HFFc6 (cell line): Measurements from ENCODE around the gene MAN1A1. TPM values are rescaled to one million over a fixed set of nuclear protein-coding genes. Genes with fewer than 3 reads are reported as not detected.
"Not testable (repeated sequence)": the region's sequence is repeated elsewhere in the genome, so short reads cannot be mapped to it uniquely, and the experiment has no call there.

Experiments
- DNase-seq: peaks from one replicate; pipeline ENCODE4 v3.0.0-alpha.2; 2018
- H3K27ac Mint-ChIP-seq: 2 replicates; pipeline ENCODE4 v1.8.0; 2020; ENCODE audit warnings: mild to moderate bottlenecking, mixed read lengths
- H3K27me3 Mint-ChIP-seq: 2 replicates; pipeline ENCODE4 v1.8.0; 2021; ENCODE audit warnings: mild to moderate bottlenecking, moderate library complexity, mixed read lengths; ENCODE audit not compliant: insufficient read depth
- H3K36me3 Mint-ChIP-seq: 2 replicates; pipeline ENCODE4 v1.8.0; 2021; ENCODE audit warnings: low read depth, mixed read lengths
- H3K4me1 Mint-ChIP-seq: 2 replicates; pipeline ENCODE4 v1.8.0; 2020; ENCODE audit warnings: low read depth, mixed read lengths
- H3K4me3 Mint-ChIP-seq: 2 replicates; pipeline ENCODE4 v1.8.0; 2020; ENCODE audit warnings: mild to moderate bottlenecking, moderate library complexity, mixed read lengths
- H3K9me3 Mint-ChIP-seq: 2 replicates; pipeline ENCODE4 v1.8.0; 2020; ENCODE audit warnings: mild to moderate bottlenecking, mixed read lengths
- total RNA-seq, 6 experiments: library from RNA; stranded (reverse); fragmentation: NEBNext Ultra II Directional; extraction: Animal tissue kit (Norgen Biotek cat#: 25700); gene quantifications; 2 replicates in 1 of 6; 3 replicates in 5 of 6; pipeline ENCODE4 v1.2.3, GENCODE V29; 2021
- TF ChIP-seq, protein P1 (sequence below): fragments of 200-600 bp; sonication (generic); IDR thresholded peaks from 2 replicates; pipeline ENCODE4 v1.5.0; 2021; ENCODE audit warnings: antibody characterized with exemption, mild to moderate bottlenecking

Gene MAN1A1
- total RNA-seq, 6 experiments from 2014 or later = 0.12 to 0.64 (median 0.16) TPM

DNA sequence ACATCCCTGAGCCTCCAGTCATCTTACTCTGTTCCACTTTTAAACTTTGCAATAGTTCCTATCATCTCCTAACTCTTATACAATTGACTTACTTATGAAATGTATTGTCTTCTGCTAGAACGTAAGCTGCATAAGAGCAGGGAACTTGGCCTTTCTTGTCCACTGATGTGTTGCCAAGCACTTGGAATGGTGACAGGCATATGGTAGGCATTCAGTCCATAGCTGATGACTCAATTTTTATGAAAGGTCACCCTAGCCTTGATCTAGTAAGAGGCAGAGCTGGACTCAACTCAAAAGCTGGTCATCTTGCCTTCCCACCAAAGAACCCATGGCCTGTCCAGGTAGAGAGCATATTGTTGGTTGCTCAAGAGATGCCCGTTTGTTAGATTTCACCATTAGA lies 188.7 kb downstream of the MAN1A1 start:
- Mint-ChIP-seq H3K36me3 (no peaks in the 10 kb centered on the region), H3K4me3 (no peak overlapping the region), H3K27ac (no peak overlapping the region), H3K27me3 (peaks cover 6% of the 10 kb centered on the region), H3K4me1 (no peaks in the 10 kb centered on the region), H3K9me3 (no peaks in the 10 kb centered on the region)
- TF ChIP-seq, protein P1, sequence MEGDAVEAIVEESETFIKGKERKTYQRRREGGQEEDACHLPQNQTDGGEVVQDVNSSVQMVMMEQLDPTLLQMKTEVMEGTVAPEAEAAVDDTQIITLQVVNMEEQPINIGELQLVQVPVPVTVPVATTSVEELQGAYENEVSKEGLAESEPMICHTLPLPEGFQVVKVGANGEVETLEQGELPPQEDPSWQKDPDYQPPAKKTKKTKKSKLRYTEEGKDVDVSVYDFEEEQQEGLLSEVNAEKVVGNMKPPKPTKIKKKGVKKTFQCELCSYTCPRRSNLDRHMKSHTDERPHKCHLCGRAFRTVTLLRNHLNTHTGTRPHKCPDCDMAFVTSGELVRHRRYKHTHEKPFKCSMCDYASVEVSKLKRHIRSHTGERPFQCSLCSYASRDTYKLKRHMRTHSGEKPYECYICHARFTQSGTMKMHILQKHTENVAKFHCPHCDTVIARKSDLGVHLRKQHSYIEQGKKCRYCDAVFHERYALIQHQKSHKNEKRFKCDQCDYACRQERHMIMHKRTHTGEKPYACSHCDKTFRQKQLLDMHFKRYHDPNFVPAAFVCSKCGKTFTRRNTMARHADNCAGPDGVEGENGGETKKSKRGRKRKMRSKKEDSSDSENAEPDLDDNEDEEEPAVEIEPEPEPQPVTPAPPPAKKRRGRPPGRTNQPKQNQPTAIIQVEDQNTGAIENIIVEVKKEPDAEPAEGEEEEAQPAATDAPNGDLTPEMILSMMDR = no peak
- no peak for DNase-seq

DNA sequence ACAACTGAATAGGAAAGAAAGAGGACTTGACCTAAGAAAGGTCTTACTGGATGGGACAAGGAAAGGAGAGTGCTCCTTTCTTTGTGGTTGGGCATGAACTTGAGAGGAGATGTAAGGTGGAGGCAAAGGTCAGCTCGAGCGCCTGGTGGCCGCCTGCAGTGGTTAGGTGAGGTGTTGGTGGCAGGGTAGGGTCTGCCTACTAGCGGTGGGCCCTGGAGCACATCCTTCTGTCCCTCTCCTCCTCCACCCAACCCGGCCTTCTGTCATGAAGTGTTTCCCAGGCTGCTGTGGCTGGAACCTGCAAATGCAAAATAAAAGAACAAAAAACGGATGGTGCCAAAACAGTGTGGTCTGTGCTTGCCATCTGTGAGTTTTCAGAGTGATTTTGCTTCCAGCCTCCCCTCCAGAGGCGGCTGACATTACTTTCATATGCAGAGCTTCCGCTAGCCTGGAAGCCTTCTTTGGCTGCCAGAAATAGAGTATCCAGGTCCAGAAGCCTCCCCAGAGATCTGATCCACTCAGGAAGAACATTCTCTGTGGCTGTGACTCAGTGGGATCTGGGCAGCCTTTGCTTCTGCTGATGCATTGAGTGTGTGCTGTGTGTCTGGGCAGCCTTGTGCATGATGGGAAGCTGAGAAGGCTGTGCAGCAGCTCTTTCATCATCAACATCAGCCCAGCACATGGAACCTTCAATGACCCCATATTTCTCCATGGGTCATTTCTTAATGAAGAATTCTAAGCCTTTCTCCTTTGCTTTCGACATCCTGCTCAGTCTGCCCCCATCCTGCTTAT lies 191.3 kb downstream of the MAN1A1 start:
- Mint-ChIP-seq H3K4me1 (no peaks in the 10 kb centered on the region), H3K36me3 (no peaks in the 10 kb centered on the region), H3K27ac (no peak overlapping the region), H3K27me3 (peaks cover 5% of the 10 kb centered on the region), H3K4me3 (no peak overlapping the region), H3K9me3 (no peaks in the 10 kb centered on the region)
- no peak for DNase-seq
- TF ChIP-seq, protein P1 = no peak

DNA sequence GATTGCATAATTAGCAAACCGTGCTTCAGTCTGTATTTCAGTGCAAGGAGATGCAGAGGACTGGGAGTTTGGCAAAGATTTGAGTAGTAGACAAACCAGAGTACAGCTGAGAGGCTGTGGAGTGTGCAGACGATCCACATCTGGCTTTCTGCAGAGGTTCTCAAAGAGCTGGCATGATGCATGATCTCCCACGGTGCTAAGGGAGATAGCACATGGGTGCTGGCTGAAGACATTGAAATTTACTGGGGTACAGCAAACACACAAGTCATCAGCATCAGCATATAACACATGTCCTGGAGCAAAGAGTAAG lies 192.1 kb downstream of the MAN1A1 start:
- Mint-ChIP-seq H3K36me3 (no peaks in the 10 kb centered on the region), H3K9me3 (no peaks in the 10 kb centered on the region), H3K27me3 (peaks cover 3% of the 10 kb centered on the region), H3K4me1 (no peaks in the 10 kb centered on the region), H3K27ac (no peak overlapping the region), H3K4me3 (no peak overlapping the region)
- DNase-seq = no peak
- TF ChIP-seq, protein P1 = no peak

DNA sequence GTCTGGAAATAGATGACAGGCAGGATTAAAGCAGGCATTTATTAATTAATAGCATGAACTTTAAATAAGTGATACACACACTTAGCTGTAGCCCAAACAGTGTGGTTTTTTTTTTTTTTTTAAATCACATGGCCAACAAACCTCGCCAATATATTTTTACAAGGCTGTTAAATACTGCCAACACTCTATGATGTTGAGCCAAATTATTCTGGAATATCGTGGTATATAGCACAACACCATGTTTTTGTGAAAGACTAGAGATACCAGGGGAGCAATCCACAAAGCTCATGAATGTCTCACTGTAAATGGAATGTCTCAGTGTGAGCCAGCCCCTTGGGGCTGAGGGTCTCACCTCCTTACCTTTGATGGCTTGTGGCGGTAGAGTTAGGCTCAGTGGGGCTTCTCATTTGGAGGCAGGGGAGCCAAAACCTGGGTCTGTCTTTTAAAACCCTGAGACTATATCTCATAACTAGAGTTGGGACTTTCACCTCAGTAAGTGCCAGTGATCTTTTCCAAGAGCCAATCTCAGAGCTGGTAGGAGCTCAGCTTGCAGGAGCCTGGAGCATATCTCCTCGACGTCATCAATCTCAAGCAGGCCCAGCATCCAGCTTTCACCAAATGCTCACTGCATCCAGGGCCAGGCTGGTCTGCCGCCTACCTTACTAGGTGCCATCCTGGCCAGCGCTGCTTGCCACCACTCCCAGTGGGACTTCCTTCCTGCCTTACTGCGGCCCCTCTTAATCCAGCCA lies 192.6 kb downstream of the MAN1A1 start:
- H3K36me3 Mint-ChIP-seq = no peaks in the 10 kb centered on the region
- peaks cover 3% of the 10 kb centered on the region for H3K27me3 Mint-ChIP-seq
- H3K4me1 Mint-ChIP-seq = no peaks in the 10 kb centered on the region
- TF ChIP-seq, protein P1 = no peak
- no peak for DNase-seq
- no peak overlapping the region for H3K4me3 Mint-ChIP-seq
- H3K9me3 Mint-ChIP-seq = no peaks in the 10 kb centered on the region
- H3K27ac Mint-ChIP-seq = no peak overlapping the region

DNA sequence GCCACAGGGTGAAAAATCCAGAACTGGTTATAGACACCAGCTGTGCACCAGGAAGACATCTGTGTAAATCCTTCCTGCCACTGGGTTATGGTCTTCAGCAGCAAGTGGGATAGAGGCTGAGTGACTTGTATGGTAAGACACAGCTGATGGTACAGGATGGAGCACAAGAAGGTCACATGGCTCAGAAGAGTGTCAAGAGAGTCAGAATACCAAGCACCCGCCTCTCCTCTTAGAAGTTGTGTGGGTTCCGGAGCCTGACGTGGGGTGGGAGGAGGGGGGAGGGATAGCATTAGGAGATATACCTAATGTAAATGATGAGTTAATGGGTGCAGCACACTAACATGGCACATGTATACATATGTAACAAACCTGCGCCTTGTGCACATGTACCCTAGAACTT lies 193.5 kb downstream of the MAN1A1 start:
- not testable (repeated sequence) for H3K27ac Mint-ChIP-seq, H3K9me3 Mint-ChIP-seq, H3K4me3 Mint-ChIP-seq, H3K4me1 Mint-ChIP-seq, H3K36me3 Mint-ChIP-seq, DNase-seq, H3K27me3 Mint-ChIP-seq

DNA sequence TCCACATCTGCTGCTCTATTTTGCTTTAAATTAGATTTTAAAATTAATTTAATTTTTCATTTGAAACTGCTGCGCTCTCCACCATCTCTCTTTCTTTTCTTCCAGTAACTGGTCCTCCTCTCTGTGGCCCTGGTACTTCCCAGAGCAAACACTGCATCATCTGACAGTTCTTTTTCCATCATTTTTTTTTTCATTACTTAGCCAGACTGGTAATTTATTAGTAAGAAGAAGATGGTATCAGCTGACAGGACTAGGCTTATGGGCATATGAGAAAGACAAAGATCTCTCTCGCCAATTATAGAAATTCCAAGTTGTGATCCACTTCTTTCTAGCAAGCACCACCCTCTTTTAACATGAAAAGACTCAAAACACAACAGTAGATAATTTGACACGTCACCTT lies 197.4 kb downstream of the MAN1A1 start:
- Mint-ChIP-seq H3K4me1 (peaks cover 33% of the 10 kb centered on the region), H3K27ac (no peak overlapping the region), H3K27me3 (no peaks in the 10 kb centered on the region; the same call in 1 of the 2 replicates), H3K36me3 (no peaks in the 10 kb centered on the region), H3K4me3 (no peak overlapping the region), H3K9me3 (no peaks in the 10 kb centered on the region)
- DNase-seq = no peak
- TF ChIP-seq, protein P1 = no peak
